HT-29 (cell line): ENCODE measurements around the gene IQGAP2. TPM values are rescaled to one million over a fixed set of nuclear protein-coding genes. Genes with fewer than 3 reads are reported as not detected.
"Not testable (repeated sequence)": the region's sequence is repeated elsewhere in the genome, so short reads cannot be mapped to it uniquely, and the experiment has no call there.

ENCODE experiments used
- DNase-seq: peaks from one replicate; pipeline ENCODE4 v3.0.0-alpha.2; 2015; ENCODE audit warnings: low spot score
- total RNA-seq: library from RNA; depleted of rRNA; stranded (reverse); fragments of >200 nt; shearing (Covaris generic); gene quantifications from 2 replicates; pipeline ENCODE4 v1.2.3, GENCODE V29; 2014

The IQGAP2 gene
- total RNA-seq, 1 experiment from 2014 or later, result 18.6 TPM

GRCh38 chr5:76576450-76576849 lies 173.4 kb downstream of the IQGAP2 start:
- no peak for DNase-seq

GRCh38 chr5:76576996-76577395 lies 173.9 kb downstream of the IQGAP2 start:
- DNase-seq, result no peak

- DNase-seq, result no peak
These were observed 176.3 kb downstream of the IQGAP2 start for GRCh38 chr5:76579166-76579937.

- no peak for DNase-seq
These were observed 177.9 kb downstream of the IQGAP2 start for GRCh38 chr5:76580981-76581380.

- DNase-seq, result no peak
These were observed 179.4 kb downstream of the IQGAP2 start for GRCh38 chr5:76582230-76583162.

GRCh38 chr5:76583163-76584047 lies 180.3 kb downstream of the IQGAP2 start:
- DNase-seq, result peak; percentile 38

GRCh38 chr5:76585783-76586217 lies 182.7 kb downstream of the IQGAP2 start:
- peak; percentile 26 for DNase-seq

- DNase-seq, result no peak
These were observed 183.4 kb downstream of the IQGAP2 start for GRCh38 chr5:76586531-76586930.

- no peak for DNase-seq
These were observed 186.9 kb downstream of the IQGAP2 start for GRCh38 chr5:76590027-76590426.

- DNase-seq, result no peak
These were observed 188.3 kb downstream of the IQGAP2 start for GRCh38 chr5:76591366-76591765.

- DNase-seq, result no peak
These were observed 189.6 kb downstream of the IQGAP2 start for GRCh38 chr5:76592692-76593091.

GRCh38 chr5:76594107-76594506 lies 191.0 kb downstream of the IQGAP2 start:
- no peak for DNase-seq

- no peak for DNase-seq
These were observed 192.8 kb downstream of the IQGAP2 start for GRCh38 chr5:76595755-76596481.

- no peak for DNase-seq
These were observed 195.4 kb downstream of the IQGAP2 start for GRCh38 chr5:76598531-76598930.

- DNase-seq, result no peak
These were observed 197.6 kb downstream of the IQGAP2 start for GRCh38 chr5:76600716-76601115.

- DNase-seq, result peak; percentile 83
These were observed 198.4 kb downstream of the IQGAP2 start for GRCh38 chr5:76601470-76601869.

GRCh38 chr5:76602094-76602726 lies 199.1 kb downstream of the IQGAP2 start:
- no peak for DNase-seq

- DNase-seq, result not testable (repeated sequence)
These were observed 200.9 kb downstream of the IQGAP2 start for GRCh38 chr5:76603991-76604390.

GRCh38 chr5:76604838-76605237 lies 201.8 kb downstream of the IQGAP2 start:
- peak; percentile 42 for DNase-seq

- no peak for DNase-seq
These were observed 203.6 kb downstream of the IQGAP2 start for GRCh38 chr5:76606701-76607100.
